Osteocyte (in vitro differentiated cells): ENCODE results near the gene HECW1. TPM values are rescaled to one million over a fixed set of nuclear protein-coding genes. Genes with fewer than 3 reads are reported as not detected.

Experiments
- DNase-seq: peaks from one replicate; pipeline ENCODE4 v3.0.0; 2021; ENCODE audit warnings: mixed read lengths; ENCODE audit not compliant: unreplicated experiment; ENCODE audit errors: extremely low spot score
- H3K27ac Mint-ChIP-seq: one replicate; pipeline ENCODE4 v1.8.0; 2021; ENCODE audit warnings: mild to moderate bottlenecking, mixed read lengths; ENCODE audit not compliant: unreplicated experiment
- H3K27me3 Mint-ChIP-seq: one replicate; pipeline ENCODE4 v1.8.0; 2021; ENCODE audit warnings: mixed read lengths; ENCODE audit not compliant: unreplicated experiment
- H3K36me3 Mint-ChIP-seq: one replicate; pipeline ENCODE4 v1.8.0; 2021; ENCODE audit warnings: mixed read lengths; ENCODE audit not compliant: unreplicated experiment
- H3K4me1 Mint-ChIP-seq: one replicate; pipeline ENCODE4 v1.8.0; 2021; ENCODE audit warnings: mixed read lengths; ENCODE audit not compliant: unreplicated experiment
- H3K4me3 Mint-ChIP-seq: one replicate; pipeline ENCODE4 v1.8.0; 2021; ENCODE audit warnings: mild to moderate bottlenecking, moderate library complexity, mixed read lengths; ENCODE audit not compliant: unreplicated experiment
- H3K9me3 Mint-ChIP-seq: one replicate; pipeline ENCODE4 v1.8.0; 2021; ENCODE audit warnings: mixed read lengths; ENCODE audit not compliant: unreplicated experiment
- total RNA-seq: library from RNA; stranded (reverse); gene quantifications from 2 replicates; pipeline ENCODE4 v1.2.1, GENCODE V29; 2021
- TF ChIP-seq, protein P1 (sequence below): fragments of 200-600 bp; sonication (generic); IDR thresholded peaks from 2 replicates; pipeline ENCODE4 v1.5.0; 2021; ENCODE audit warnings: antibody characterized with exemption, mild to moderate bottlenecking, moderate library complexity

HECW1 gene
- total RNA-seq, 1 donor from 2014 or later = 0.16 TPM

- Mint-ChIP-seq H3K27ac (no peak overlapping the region), H3K9me3 (no peaks in the 10 kb centered on the region), H3K36me3 (no peaks in the 10 kb centered on the region), H3K4me3 (no peak overlapping the region), H3K27me3 (peaks cover 78% of the 10 kb centered on the region), H3K4me1 (no peaks in the 10 kb centered on the region)
- DNase-seq = no peak
- TF ChIP-seq, protein P1, sequence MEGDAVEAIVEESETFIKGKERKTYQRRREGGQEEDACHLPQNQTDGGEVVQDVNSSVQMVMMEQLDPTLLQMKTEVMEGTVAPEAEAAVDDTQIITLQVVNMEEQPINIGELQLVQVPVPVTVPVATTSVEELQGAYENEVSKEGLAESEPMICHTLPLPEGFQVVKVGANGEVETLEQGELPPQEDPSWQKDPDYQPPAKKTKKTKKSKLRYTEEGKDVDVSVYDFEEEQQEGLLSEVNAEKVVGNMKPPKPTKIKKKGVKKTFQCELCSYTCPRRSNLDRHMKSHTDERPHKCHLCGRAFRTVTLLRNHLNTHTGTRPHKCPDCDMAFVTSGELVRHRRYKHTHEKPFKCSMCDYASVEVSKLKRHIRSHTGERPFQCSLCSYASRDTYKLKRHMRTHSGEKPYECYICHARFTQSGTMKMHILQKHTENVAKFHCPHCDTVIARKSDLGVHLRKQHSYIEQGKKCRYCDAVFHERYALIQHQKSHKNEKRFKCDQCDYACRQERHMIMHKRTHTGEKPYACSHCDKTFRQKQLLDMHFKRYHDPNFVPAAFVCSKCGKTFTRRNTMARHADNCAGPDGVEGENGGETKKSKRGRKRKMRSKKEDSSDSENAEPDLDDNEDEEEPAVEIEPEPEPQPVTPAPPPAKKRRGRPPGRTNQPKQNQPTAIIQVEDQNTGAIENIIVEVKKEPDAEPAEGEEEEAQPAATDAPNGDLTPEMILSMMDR = no peak
These were observed 27.4 kb upstream of the HECW1 start for GRCh38 chr7:43085017-43085416.

DNA sequence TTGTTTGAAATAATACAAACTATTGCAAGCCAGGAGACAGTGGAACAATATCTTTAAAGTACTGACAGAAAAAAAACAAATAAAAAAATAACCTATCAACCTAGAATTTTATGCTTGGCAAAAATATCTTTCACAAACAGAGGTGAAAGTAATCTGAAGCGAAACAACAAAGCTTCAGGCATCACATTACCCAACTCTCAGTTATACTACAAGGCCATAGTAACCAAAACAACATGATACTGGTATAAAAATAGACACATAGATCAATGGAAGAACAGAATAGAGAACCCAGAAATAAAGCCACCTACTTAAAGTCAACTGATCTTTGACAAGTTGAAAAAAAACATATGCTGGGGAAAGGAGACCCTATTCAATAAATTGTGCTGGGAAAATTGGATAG, 26.5 kb upstream of the HECW1 start:
- Mint-ChIP-seq H3K4me1 (no peaks in the 10 kb centered on the region), H3K27ac (no peak overlapping the region), H3K27me3 (peaks cover 79% of the 10 kb centered on the region), H3K9me3 (no peaks in the 10 kb centered on the region), H3K36me3 (no peaks in the 10 kb centered on the region), H3K4me3 (no peak overlapping the region)
- DNase-seq = no peak
- TF ChIP-seq, protein P1 = no peak

DNA sequence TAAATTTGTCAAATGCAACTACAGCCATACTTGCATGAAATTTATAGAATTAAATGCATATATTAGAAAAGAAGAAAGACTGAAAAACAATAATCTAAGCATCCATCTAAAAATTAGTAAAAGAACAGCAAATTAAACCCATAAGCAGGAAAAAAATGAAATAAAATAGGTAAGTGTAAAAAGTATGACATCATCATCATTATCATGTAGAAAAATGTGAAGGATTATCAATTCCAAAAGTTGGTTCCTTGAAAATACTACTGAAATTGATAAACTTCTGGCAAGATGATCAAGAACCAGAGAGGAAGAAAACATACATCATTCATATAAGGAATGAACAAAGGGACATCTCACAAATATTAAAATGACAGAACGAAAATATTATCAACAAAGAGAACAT, 19.6 kb upstream of the HECW1 start:
- Mint-ChIP-seq H3K36me3 (no peaks in the 10 kb centered on the region), H3K27me3 (peaks cover 81% of the 10 kb centered on the region), H3K4me3 (no peak overlapping the region), H3K27ac (no peak overlapping the region), H3K4me1 (no peaks in the 10 kb centered on the region), H3K9me3 (no peaks in the 10 kb centered on the region)
- DNase-seq = no peak
- TF ChIP-seq, protein P1 = no peak

DNA sequence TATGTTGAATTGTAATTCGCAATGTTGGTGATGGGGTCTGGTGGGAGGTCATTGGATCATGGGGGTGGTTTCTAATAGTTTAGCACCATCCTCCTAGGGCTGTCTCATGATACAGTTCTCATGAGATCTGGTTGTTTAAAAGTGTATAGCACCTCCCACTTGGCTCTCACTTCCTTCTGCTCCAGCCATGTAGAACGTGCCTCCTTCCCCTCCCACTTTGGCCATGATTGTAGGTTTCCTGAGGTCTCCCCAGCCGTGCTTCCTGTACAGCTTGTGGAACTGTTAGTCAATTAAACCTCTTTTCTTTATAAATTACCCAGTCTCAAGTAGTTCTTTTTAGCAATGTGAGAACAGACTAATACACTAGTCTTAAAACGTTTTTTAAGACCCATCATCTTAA, 15.6 kb upstream of the HECW1 start:
- no peak overlapping the region for H3K27ac Mint-ChIP-seq
- no peaks in the 10 kb centered on the region for H3K36me3 Mint-ChIP-seq
- DNase-seq = no peak
- peaks cover 67% of the 10 kb centered on the region for H3K27me3 Mint-ChIP-seq
- H3K9me3 Mint-ChIP-seq = no peaks in the 10 kb centered on the region
- H3K4me1 Mint-ChIP-seq = no peaks in the 10 kb centered on the region
- TF ChIP-seq, protein P1 = no peak
- H3K4me3 Mint-ChIP-seq = no peak overlapping the region

GRCh38 chr7:43099750-43100149, 12.7 kb upstream of the HECW1 start:
- Mint-ChIP-seq H3K36me3 (no peaks in the 10 kb centered on the region), H3K27ac (no peak overlapping the region), H3K9me3 (no peaks in the 10 kb centered on the region), H3K4me3 (no peak overlapping the region), H3K4me1 (no peaks in the 10 kb centered on the region), H3K27me3 (peaks cover 59% of the 10 kb centered on the region)
- TF ChIP-seq, protein P1 = no peak
- no peak for DNase-seq
